ENCODE results near the gene PRKACA. TPM values are rescaled to one million over a fixed set of nuclear protein-coding genes. Genes with fewer than 3 reads are reported as not detected.

Gene PRKACA
- total RNA-seq, 1 experiment from 2014 or later: 77.5 TPM

GRCh38 chr19:14082675-14082960, 34.9 kb downstream of the PRKACA start:
- peak overlapping the region; percentile 74; the same call in 1 of the 2 replicates for H3K27ac ChIP-seq
- no peaks in the 10 kb centered on the region for H3K27me3 ChIP-seq
- H3K36me3 ChIP-seq: peaks cover 4% of the 10 kb centered on the region; the same call in 1 of the 2 replicates
- DNase-seq: no peak
- no peaks in the 10 kb centered on the region for H3K9me3 ChIP-seq (replicated peaks)
- no peak overlapping the region for H3K4me3 ChIP-seq
- peaks cover 18% of the 10 kb centered on the region for H3K4me1 ChIP-seq

GRCh38 chr19:14081797-14082674, 35.5 kb downstream of the PRKACA start:
- Histone ChIP-seq H3K27ac (peak overlapping the region; percentile 74), H3K36me3 (no peaks in the 10 kb centered on the region), H3K4me3 (peak overlapping the region; percentile 67), H3K27me3 (no peaks in the 10 kb centered on the region), H3K9me3 (replicated peaks) (no peaks in the 10 kb centered on the region), H3K4me1 (peaks cover 18% of the 10 kb centered on the region)
- peak; percentile 78 to 86 for DNase-seq

DNA sequence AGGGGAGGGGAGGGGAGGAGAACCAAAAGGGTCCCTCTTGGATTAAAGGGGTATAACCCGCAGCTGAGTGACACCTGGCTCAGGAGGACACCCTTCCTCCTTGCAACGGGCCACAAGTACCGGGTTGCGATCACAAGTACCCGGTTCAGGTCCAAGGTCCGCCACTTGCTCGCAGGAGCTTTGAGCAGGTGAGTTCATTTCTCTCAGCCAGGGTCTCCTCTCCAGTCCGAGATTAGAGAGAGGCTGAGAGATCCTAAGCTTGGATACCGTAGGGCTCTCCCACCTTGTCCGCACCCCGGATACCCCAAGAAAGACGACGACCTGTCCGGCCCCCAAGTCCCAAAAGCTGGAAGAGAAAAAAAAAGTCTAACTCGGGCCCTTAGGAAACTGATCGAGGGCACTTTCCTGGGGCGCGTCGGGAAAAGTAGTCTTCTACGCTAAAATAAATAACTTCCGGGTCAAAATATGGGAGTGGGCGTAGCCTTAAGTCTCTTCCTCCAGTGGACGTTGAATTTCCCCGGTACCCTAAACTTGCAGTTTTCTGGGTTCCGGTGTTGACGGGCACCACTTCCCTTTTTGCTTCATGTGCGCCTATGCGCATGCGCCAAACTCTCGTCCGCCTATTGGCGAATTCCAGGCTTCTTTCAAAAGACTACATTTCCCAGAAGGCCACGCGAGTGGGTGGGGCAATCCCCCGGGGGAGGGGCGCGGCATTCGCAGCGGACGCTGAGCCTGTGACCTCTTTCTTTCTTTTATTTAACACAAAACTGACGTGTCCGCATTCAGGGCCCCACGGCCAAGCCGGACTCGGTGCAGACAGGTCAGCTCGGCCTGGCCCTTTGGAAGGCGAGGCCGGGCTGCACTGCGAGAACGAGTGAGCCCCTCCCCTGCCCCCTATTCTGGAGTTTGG, 36.4 kb downstream of the PRKACA start:
- Histone ChIP-seq H3K4me3 (peak overlapping the region; percentile 67), H3K9me3 (replicated peaks) (no peaks in the 10 kb centered on the region), H3K4me1 (peaks cover 18% of the 10 kb centered on the region), H3K27me3 (no peaks in the 10 kb centered on the region), H3K36me3 (no peaks in the 10 kb centered on the region), H3K27ac (peak overlapping the region; percentile 74)
- DNase-seq: peak; percentile 100

DNA sequence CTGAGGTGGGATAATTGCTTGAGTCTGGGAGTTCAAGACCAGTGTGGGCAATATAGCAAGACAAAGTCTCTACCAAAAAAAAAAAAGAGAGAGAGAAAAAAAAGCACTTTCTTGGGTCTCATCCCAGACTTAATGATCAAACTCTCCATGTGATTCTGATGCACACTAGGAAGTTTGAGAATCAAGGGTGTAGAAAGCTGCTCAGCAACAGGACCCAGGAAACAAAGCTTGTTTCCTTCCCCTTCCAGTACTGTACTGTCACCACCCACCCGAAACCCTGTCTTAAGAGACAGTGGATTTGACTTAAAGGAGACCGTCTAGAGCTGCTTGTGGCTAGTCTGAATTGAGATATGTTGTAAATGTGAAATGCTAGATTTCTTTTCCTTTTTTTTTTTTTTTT, 39.2 kb downstream of the PRKACA start:
- Histone ChIP-seq H3K4me1 (peaks cover 22% of the 10 kb centered on the region), H3K9me3 (replicated peaks) (no peaks in the 10 kb centered on the region), H3K27me3 (peaks cover 8% of the 10 kb centered on the region; the same call in 1 of the 2 replicates), H3K36me3 (no peaks in the 10 kb centered on the region), H3K27ac (no peak overlapping the region), H3K4me3 (no peak overlapping the region)
- no peak for DNase-seq

DNA sequence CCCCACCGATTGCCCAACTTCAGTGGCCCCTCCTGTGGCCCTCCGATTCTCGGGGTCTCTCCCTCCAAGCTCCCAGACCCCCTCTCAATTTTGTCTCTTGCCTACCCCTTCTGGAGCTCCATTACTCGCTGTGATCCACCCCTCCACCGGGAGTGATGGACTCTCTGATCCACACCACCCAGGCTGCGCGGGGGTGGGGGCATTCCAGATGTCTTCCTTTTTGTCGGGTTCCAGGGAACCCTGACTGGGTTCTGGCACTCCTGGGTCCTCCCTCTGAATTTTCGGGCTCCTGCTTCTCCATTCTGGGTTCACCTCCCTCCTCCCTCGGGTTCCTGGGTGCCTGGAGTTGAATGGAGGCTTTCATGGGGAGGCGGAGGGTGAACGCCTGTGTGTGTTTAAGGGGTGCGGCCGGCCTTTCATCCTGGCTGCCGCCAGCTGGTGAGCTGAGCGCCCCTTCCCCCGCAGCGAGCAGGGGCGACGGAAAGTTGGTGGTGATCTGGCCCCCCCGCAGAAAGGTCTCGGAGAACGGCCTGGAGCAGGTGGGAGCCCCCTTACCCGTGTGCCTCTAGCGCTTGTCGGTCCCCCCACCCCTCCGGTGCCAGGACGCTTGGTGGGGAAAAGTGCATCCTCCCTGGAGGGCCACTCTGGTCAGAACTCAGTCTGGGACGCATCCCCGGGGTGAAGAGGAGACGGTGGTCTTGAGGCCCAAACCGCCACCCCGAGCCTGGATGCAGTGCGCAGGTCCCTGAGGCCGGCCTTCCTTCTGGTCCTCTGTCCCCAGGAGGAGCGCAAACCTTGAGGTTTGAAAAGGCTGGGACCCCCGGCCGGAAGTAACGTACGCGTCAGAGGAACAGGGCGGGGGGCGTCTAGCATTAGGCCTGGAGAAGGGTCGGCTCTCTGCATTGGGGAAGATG, 43.4 kb downstream of the PRKACA start:
- Histone ChIP-seq H3K27me3 (peaks cover 8% of the 10 kb centered on the region; the same call in 1 of the 2 replicates), H3K9me3 (replicated peaks) (no peaks in the 10 kb centered on the region), H3K4me3 (peak overlapping the region; percentile 65), H3K4me1 (peaks cover 19% of the 10 kb centered on the region), H3K36me3 (no peaks in the 10 kb centered on the region), H3K27ac (no peak overlapping the region)
- no peak for DNase-seq

DNA sequence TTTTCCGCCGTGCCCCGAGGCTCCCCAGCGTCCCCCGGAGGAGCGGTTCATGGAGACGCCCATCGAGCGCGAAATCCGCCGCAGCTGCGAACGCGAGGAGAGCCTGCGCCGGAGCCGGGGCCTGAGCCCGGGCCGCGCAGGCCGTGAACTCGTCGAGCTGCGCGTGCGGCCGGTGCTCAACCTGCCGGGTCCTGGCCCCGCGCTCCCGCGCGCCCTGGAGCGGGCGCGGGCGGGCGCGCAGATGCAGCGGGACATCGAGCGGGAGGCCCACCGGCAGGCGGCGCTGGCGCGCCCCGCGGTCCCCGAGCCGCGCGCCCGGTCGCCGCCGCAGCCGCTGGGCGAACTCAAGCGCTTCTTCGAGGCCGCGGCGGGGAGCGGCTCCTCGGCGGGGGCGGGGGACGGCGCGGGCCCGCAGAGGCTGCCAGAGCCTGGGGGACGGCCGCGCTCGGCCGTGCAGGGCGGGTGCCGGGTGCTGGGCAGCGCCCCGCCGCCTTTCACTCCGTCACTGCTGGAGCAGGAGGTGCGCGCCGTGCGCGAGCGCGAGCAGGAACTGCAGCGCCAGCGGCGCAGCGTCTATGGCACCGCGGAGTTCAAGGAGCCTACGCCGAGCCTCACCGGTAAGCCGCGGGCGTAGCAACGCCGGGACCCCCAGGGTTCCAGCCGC, 44.2 kb downstream of the PRKACA start:
- Histone ChIP-seq H3K4me3 (peak overlapping the region; percentile 65), H3K9me3 (replicated peaks) (no peaks in the 10 kb centered on the region), H3K27me3 (peaks cover 8% of the 10 kb centered on the region; the same call in 1 of the 2 replicates), H3K36me3 (no peaks in the 10 kb centered on the region), H3K27ac (no peak overlapping the region), H3K4me1 (peaks cover 19% of the 10 kb centered on the region)
- peak; percentile 75 to 81 for DNase-seq

GRCh38 chr19:14072535-14073260, 44.9 kb downstream of the PRKACA start, which contains the start of gene MISP3:
TSS of gene MISP3 (plus strand) at chr19:14072786. CDS start at chr19:14073310, 524 bp downstream.
- H3K4me3 ChIP-seq: peak within 1 kb of the TSS; percentile 65
- no peaks in the 10 kb centered on the region for H3K36me3 ChIP-seq
- no peaks in the 10 kb centered on the region for H3K9me3 ChIP-seq (replicated peaks)
- DNase-seq: peak; percentile 51 to 65
- peaks cover 8% of the 10 kb centered on the region; the same call in 1 of the 2 replicates for H3K27me3 ChIP-seq
- peaks cover 19% of the 10 kb centered on the region for H3K4me1 ChIP-seq
- H3K27ac ChIP-seq: no peak within 1 kb of the TSS

DNA sequence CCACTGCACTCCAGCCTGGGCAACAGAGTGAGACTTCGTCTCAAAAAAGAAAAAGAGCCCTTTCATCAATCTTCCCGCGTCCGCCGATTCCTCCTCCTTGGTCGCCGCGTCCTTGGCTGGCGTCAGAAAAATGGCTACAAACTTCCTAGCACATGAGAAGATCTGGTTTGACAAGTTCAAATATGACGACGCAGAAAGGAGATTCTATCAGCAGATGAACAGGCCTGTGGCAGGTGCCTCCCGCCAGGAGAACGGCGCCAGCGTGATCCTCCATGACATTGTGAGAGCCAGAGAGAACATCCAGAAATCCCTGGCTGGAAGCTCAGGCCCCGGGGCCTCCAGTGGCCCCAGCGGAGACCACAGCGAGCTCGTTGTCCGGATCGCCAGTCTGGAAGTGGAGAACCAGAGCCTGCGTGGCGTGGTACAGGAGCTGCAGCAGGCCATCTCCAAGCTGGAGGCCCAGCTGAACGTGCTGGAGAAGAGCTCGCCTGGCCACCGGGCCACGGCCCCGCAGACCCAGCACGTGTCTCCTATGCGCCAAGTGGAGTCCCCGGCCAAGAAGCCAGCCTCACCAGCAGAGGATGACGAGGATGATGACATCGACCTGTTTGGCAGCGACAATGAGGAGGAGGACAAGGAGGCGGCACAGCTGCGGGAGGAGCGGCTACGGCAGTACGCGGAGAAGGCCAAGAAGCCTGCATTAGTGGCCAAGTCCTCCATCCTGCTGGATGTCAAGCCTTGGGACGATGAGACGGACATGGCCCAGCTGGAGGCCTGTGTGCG, 47.1 kb downstream of the PRKACA start:
- Histone ChIP-seq H3K9me3 (replicated peaks) (no peaks in the 10 kb centered on the region), H3K36me3 (no peaks in the 10 kb centered on the region), H3K4me3 (no peak overlapping the region), H3K27ac (no peak overlapping the region), H3K4me1 (peaks cover 19% of the 10 kb centered on the region), H3K27me3 (peaks cover 8% of the 10 kb centered on the region; the same call in 1 of the 2 replicates)
- DNase-seq: no peak

- H3K9me3 ChIP-seq (replicated peaks): no peaks in the 10 kb centered on the region
- no peaks in the 10 kb centered on the region for H3K36me3 ChIP-seq
- no peaks in the 10 kb centered on the region for H3K4me1 ChIP-seq
- no peak overlapping the region for H3K27ac ChIP-seq
- DNase-seq: no peak
- no peaks in the 10 kb centered on the region; the same call in 1 of the 2 replicates for H3K27me3 ChIP-seq
- H3K4me3 ChIP-seq: no peak overlapping the region
Observed at GRCh38 chr19:14066134-14066533, 51.4 kb downstream of the PRKACA start.

DNA sequence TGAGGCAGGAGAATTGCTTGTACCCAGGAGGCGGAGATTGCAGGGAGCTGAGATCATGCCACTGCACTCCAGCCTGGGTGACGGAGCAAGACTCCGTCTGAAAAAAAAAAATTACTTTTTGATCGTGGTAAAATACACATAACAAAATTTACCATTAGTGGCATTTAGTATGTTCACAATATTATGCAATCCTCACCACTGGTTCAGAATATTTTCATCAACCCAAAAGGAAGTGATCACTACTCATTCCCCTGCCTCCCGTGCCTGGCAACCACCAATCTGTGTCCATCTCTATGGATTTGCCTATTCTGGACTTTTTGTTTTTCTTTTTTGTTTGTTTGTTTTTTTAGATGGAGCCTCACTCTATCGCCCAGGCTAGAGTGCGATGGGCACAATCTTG, 54.5 kb downstream of the PRKACA start:
- Histone ChIP-seq H3K4me3 (no peak overlapping the region), H3K36me3 (no peaks in the 10 kb centered on the region), H3K9me3 (replicated peaks) (no peaks in the 10 kb centered on the region), H3K27ac (no peak overlapping the region), H3K4me1 (no peaks in the 10 kb centered on the region; the same call in 1 of the 2 replicates), H3K27me3 (peaks cover 13% of the 10 kb centered on the region; the same call in 1 of the 2 replicates)
- no peak for DNase-seq

- H3K4me3 ChIP-seq: no peak overlapping the region
- H3K27ac ChIP-seq: no peak overlapping the region
- no peak for DNase-seq
- H3K36me3 ChIP-seq: no peaks in the 10 kb centered on the region
- no peaks in the 10 kb centered on the region; the same call in 1 of the 2 replicates for H3K4me1 ChIP-seq
- peaks cover 17% of the 10 kb centered on the region; the same call in 1 of the 2 replicates for H3K27me3 ChIP-seq
- H3K9me3 ChIP-seq (replicated peaks): no peaks in the 10 kb centered on the region
Observed at GRCh38 chr19:14062558-14062855, 55.1 kb downstream of the PRKACA start.

GRCh38 chr19:14061751-14062557, 55.6 kb downstream of the PRKACA start, which contains the start of gene PALM3:
TSS of gene PALM3 (minus strand) at chr19:14062076. CDS start at chr19:14061980, 96 bp downstream.
- H3K4me3 ChIP-seq: no peak within 1 kb of the TSS
- H3K36me3 ChIP-seq: no peaks in the 10 kb centered on the region
- H3K4me1 ChIP-seq: no peaks in the 10 kb centered on the region; the same call in 1 of the 2 replicates
- peaks cover 17% of the 10 kb centered on the region; the same call in 1 of the 2 replicates for H3K27me3 ChIP-seq
- H3K9me3 ChIP-seq (replicated peaks): no peaks in the 10 kb centered on the region
- H3K27ac ChIP-seq: no peak within 1 kb of the TSS
- no peak for DNase-seq

All from SJCRH30 (cell line).